Endothelial cell (in vitro differentiated cells): Measurements from ENCODE around the gene LUC7L. TPM values are rescaled to one million over a fixed set of nuclear protein-coding genes. Genes with fewer than 3 reads are reported as not detected.
"Not testable (repeated sequence)": the region's sequence is repeated elsewhere in the genome, so short reads cannot be mapped to it uniquely, and the experiment has no call there.

ENCODE experiments used
- DNase-seq: peaks from one replicate; pipeline ENCODE4 v3.0.0; 2021; ENCODE audit warnings: low spot score
- H3K27ac Mint-ChIP-seq: one replicate; pipeline ENCODE4 v1.8.0; 2021; ENCODE audit warnings: mixed read lengths, inconsistent platforms; ENCODE audit not compliant: unreplicated experiment
- H3K27me3 Mint-ChIP-seq: one replicate; pipeline ENCODE4 v1.8.0; 2021; ENCODE audit warnings: mild to moderate bottlenecking, moderate library complexity, mixed read lengths, inconsistent platforms; ENCODE audit not compliant: unreplicated experiment
- H3K36me3 Mint-ChIP-seq: one replicate; pipeline ENCODE4 v1.8.0; 2021; ENCODE audit warnings: mild to moderate bottlenecking, low read depth, mixed read lengths, inconsistent platforms; ENCODE audit not compliant: unreplicated experiment
- H3K4me1 Mint-ChIP-seq: one replicate; pipeline ENCODE4 v1.8.0; 2021; ENCODE audit warnings: mild to moderate bottlenecking, mixed read lengths, inconsistent platforms; ENCODE audit not compliant: unreplicated experiment
- H3K4me3 Mint-ChIP-seq: one replicate; pipeline ENCODE4 v1.8.0; 2021; ENCODE audit warnings: mild to moderate bottlenecking, mixed read lengths, inconsistent platforms; ENCODE audit not compliant: unreplicated experiment
- H3K9me3 Mint-ChIP-seq: one replicate; pipeline ENCODE4 v1.8.0; 2021; ENCODE audit warnings: mixed read lengths, inconsistent platforms; ENCODE audit not compliant: unreplicated experiment
- CTCF ChIP-seq: fragments of 200-600 bp; sonication (generic); IDR thresholded peaks from one replicate; pipeline ENCODE4 v1.5.0; 2021; ENCODE audit warnings: antibody characterized with exemption; ENCODE audit not compliant: unreplicated experiment
- total RNA-seq: library from RNA; stranded (reverse); fragmentation: NEBNext Ultra II Directional; extraction: Animal tissue kit (Norgen Biotek cat#: 25700); gene quantifications from one replicate; pipeline ENCODE4 v1.2.1, GENCODE V29; 2021; ENCODE audit not compliant: unreplicated experiment

The LUC7L gene
- total RNA-seq, 1 donor from 2014 or later = 92.2 TPM

DNA sequence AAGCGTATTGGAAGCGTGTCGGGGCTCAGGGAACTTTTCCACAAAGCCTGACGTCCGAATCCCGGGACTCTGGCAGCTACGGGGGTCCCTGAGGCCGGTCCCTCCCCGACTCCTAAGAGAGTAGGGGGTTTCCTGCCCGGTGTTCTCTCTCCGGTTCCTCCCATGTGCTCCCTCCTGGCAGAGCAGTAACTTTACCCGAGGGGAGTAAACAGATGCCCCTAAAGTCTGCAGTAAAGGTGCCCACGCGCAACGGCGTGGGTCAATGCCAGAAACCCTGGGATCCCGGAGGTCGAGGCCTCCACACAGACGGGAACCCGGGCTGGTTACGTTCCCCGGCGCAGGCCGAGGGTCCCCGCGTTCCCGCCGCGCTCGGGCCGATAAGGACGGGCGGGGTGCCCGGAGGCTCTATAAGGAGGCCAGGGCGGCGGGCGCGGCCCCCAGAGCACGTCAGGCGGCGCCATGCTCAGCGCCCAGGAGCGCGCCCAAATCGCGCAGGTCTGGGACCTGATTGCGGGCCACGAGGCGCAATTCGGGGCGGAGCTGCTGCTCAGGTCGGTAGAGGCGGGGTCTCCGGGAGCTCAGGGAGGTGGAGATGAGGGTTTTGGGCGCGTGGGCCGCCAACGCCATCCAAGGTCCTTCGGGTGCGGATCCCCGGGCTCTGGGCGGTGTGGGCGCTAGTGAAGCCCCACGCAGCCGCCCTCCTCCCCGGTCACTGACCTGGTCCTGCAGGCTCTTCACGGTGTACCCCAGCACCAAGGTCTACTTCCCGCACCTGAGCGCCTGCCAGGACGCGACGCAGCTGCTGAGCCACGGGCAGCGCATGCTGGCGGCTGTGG lies 63.5 kb downstream of the LUC7L start, which contains the start of gene HBM:
TSS of gene HBM (plus strand) at position 440 of the 836 bp plus-strand sequence. CDS start at position 460, 20 bp downstream.
- no peak within 1 kb of the TSS for H3K27ac Mint-ChIP-seq
- TF ChIP-seq CTCF = no peak

GRCh38 chr16:164827-165538 lies 64.3 kb downstream of the LUC7L start:
- Mint-ChIP-seq H3K9me3 (no peaks in the 10 kb centered on the region), H3K36me3 (no peaks in the 10 kb centered on the region), H3K27me3 (peaks cover 23% of the 10 kb centered on the region), H3K4me1 (no peaks in the 10 kb centered on the region), H3K27ac (no peak overlapping the region), H3K4me3 (no peak overlapping the region)
- TF ChIP-seq CTCF = no peak
- no peak for DNase-seq

More for the DNA sequence above, 63.5 kb downstream of the LUC7L start, which contains the start of gene HBM:
- H3K4me1 Mint-ChIP-seq = no peaks in the 10 kb centered on the region
- H3K9me3 Mint-ChIP-seq = no peaks in the 10 kb centered on the region
- no peak for DNase-seq
- H3K27me3 Mint-ChIP-seq = peaks cover 29% of the 10 kb centered on the region
- H3K36me3 Mint-ChIP-seq = peaks cover 1% of the 10 kb centered on the region
- no peak within 1 kb of the TSS for H3K4me3 Mint-ChIP-seq

DNA sequence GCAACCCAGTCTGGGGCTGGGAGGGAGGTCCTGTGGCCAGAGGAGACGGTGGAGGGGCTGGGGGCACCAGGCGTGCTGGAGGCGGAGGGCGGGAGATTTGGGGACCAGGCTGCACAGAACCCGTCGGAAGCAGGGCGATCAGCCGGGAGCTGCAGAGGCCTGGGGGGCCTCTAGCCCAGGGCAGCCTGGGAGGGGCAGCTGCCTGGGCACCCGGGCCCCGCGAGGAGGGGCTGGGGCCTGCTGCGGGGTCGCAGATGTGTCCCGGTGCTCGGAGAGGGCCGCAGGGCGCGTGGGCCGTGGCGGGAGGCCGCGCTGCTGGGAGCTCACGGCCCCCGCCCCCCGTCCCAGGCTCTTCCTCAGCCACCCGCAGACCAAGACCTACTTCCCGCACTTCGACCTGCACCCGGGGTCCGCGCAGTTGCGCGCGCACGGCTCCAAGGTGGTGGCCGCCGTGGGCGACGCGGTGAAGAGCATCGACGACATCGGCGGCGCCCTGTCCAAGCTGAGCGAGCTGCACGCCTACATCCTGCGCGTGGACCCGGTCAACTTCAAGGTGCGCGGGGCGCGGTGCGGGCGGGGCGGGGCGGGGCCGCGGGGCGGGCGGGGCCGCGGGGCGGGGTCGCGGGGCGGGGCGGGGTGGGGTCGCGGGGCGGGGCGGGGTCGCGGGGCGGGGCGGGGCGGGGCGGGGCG lies 65.0 kb downstream of the LUC7L start:
- H3K9me3 Mint-ChIP-seq, H3K27ac Mint-ChIP-seq, H3K4me1 Mint-ChIP-seq, H3K4me3 Mint-ChIP-seq, DNase-seq, H3K36me3 Mint-ChIP-seq: not testable (repeated sequence)
- H3K27me3 Mint-ChIP-seq = peaks cover 21% of the 10 kb centered on the region

GRCh38 chr16:163696-164095 lies 65.6 kb downstream of the LUC7L start:
- not testable (repeated sequence) for DNase-seq, H3K4me3 Mint-ChIP-seq, H3K9me3 Mint-ChIP-seq, H3K27ac Mint-ChIP-seq, H3K36me3 Mint-ChIP-seq, H3K4me1 Mint-ChIP-seq
- H3K27me3 Mint-ChIP-seq = peaks cover 20% of the 10 kb centered on the region

DNA sequence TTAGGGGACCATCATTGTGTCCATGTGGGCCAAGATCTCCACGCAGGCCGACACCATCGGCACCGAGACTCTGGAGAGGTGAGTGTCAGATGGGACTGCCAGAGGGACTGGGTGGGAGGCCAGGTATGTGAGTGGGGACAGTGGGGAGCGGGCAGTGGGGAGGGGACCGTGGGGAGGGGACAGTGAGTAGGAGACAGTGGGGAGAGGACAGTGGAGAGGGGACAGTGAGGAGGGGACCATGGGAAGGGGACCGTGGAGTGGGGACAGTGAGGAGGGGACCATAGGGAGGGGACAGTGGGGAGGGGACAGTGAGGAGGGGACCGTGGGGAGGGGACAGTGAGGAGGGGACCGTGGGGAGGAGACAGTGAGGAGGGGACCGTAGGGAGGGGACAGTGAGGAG lies 66.1 kb downstream of the LUC7L start:
- not testable (repeated sequence) for DNase-seq, H3K9me3 Mint-ChIP-seq, H3K4me1 Mint-ChIP-seq, H3K36me3 Mint-ChIP-seq, H3K27ac Mint-ChIP-seq, H3K4me3 Mint-ChIP-seq
- peaks cover 15% of the 10 kb centered on the region for H3K27me3 Mint-ChIP-seq

DNA sequence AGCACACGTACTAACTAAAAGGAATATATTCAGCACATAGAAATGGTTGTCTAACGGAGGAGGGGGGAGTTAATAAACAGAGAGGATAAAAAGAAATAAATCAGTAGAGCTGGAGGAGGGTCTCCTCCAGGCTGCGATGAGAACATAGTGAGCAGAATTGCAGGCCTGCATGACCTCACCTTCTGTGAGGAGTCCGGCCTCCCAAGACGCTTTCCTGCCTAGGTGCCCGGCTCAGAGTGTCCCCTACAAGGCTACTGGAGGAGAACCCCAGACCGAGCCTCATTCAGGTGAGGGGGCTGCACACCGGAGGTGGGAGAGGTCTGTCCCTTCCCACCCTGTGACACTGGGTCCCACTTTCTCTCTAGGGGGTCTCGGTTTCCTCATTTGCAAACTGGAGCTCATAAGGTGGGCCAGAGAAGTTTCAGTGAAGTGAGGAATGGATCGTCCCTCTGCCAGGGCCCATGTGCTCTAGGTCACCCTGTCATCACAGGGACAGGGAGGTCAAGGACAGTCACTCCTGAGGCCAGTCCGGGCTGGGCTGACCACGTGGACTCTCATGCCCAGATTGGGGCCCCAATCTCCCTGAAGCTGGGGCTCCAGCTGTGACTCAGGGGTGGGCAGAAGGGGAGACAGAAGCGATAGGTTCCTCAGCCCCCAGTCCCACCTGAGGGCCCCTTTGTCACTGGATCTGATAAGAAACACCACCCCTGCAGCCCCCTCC lies 66.8 kb downstream of the LUC7L start:
- H3K4me3 Mint-ChIP-seq = no peak overlapping the region
- H3K27ac Mint-ChIP-seq = no peak overlapping the region
- peaks cover 15% of the 10 kb centered on the region for H3K27me3 Mint-ChIP-seq
- no peaks in the 10 kb centered on the region for H3K36me3 Mint-ChIP-seq
- H3K4me1 Mint-ChIP-seq = no peaks in the 10 kb centered on the region
- no peak for DNase-seq
- no peak for TF ChIP-seq CTCF
- H3K9me3 Mint-ChIP-seq = no peaks in the 10 kb centered on the region
